ENCODE data around the gene ZNF692.
"Not testable (repeated sequence)": the region's sequence is repeated elsewhere in the genome, so short reads cannot be mapped to it uniquely, and the experiment has no call there.

Gene ZNF692

DNA sequence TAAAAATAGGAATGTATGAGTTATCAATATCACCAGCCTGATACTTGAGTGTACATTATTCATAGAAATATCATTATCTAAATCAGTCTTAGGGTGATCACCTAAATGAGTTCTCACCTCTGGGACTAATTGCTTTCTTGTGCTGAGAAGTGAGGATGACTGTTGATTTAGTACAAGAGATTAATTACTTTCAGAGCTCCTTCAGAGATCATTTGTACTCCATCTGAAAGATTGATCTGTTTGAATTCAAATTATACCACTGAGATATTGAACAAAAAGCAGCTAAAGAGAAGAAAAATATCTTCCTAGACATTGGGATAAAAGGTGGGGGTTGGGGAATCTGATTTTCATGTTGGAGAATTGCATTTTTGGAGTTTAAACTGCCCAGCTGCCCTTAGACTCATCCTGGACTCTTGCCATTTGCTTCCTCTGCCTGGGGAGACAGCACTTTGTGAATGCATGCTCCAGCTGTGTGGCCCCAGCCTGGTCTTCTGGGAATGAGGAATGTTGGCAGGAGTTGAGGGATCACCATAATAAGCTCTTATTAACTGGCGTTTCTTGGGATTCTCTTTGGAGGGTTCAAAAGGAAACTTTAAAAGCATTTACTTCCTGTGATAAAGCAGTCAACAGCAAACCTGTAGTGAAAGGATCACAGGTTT, 27.5 kb upstream of the ZNF692 start:
- Histone ChIP-seq H3K4me1 (ENCODE audit: control insufficient read depth, low read length) (peaks cover 36% of the 10 kb centered on the region), H3K9me3 (ENCODE audit: control insufficient read depth, insufficient read depth, low read length) (no peaks in the 10 kb centered on the region), H3F3A (ENCODE audit: control insufficient read depth, insufficient read depth) (peaks cover 13% of the 10 kb centered on the region), H3K4me2 (ENCODE audit: low read length) (peak overlapping the region; percentile 67), H4K20me1 (ENCODE audit: control insufficient read depth, insufficient read depth, low read depth, low read length) (no peaks in the 10 kb centered on the region), H3K79me2 (ENCODE audit: control insufficient read depth, low read length) (no peaks in the 10 kb centered on the region), H3K9me2 (replicated peaks; ENCODE audit: control insufficient read depth, low read length) (no peaks in the 10 kb centered on the region), H3K27me3 (ENCODE audit: control insufficient read depth, low read length) (no peaks in the 10 kb centered on the region), H3K4me3 (ENCODE audit: low read length) (peak overlapping the region; percentile 55), H3K27ac (ENCODE audit: low read depth, low read length) (peak overlapping the region; percentile 83), H3K36me3 (ENCODE audit: control insufficient read depth, low read length) (no peaks in the 10 kb centered on the region)
- no peak for TF ChIP-seq EZH2phosphoT487 (IDR thresholded peaks at IDR 0.05; ENCODE audit: borderline replicate concordance, low read length)
- TF ChIP-seq, protein P1, sequence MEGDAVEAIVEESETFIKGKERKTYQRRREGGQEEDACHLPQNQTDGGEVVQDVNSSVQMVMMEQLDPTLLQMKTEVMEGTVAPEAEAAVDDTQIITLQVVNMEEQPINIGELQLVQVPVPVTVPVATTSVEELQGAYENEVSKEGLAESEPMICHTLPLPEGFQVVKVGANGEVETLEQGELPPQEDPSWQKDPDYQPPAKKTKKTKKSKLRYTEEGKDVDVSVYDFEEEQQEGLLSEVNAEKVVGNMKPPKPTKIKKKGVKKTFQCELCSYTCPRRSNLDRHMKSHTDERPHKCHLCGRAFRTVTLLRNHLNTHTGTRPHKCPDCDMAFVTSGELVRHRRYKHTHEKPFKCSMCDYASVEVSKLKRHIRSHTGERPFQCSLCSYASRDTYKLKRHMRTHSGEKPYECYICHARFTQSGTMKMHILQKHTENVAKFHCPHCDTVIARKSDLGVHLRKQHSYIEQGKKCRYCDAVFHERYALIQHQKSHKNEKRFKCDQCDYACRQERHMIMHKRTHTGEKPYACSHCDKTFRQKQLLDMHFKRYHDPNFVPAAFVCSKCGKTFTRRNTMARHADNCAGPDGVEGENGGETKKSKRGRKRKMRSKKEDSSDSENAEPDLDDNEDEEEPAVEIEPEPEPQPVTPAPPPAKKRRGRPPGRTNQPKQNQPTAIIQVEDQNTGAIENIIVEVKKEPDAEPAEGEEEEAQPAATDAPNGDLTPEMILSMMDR (IDR thresholded peaks at IDR 0.05; ENCODE audit: low read depth, low read length, poor library complexity, severe bottlenecking): no peak

DNA sequence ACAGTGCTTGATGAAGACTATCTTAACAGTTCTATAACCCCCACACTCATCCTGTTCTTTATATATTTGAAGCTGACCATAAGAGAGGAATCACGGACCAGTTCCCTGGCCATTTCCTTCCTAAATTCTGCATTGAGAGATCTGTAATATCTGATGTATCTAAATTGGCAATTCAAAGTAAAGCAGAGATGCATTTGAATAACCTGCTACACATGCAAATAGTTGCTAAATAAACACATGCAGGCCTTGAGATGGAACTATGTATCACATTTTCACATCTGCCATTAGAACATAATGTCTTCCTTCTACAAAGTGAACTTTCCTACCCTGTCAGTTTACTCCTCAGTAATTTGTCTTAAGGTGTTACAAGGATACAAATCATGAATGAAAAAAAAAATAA, 26.8 kb upstream of the ZNF692 start:
- Histone ChIP-seq H3K27ac (ENCODE audit: low read depth, low read length) (peak overlapping the region; percentile 83), H3K4me3 (ENCODE audit: low read length) (peak overlapping the region; percentile 55), H3K79me2 (ENCODE audit: control insufficient read depth, low read length) (no peaks in the 10 kb centered on the region), H3K4me1 (ENCODE audit: control insufficient read depth, low read length) (peaks cover 36% of the 10 kb centered on the region), H4K20me1 (ENCODE audit: control insufficient read depth, insufficient read depth, low read depth, low read length) (no peaks in the 10 kb centered on the region), H3F3A (ENCODE audit: control insufficient read depth, insufficient read depth) (peaks cover 13% of the 10 kb centered on the region), H3K9me2 (replicated peaks; ENCODE audit: control insufficient read depth, low read length) (no peaks in the 10 kb centered on the region), H3K4me2 (ENCODE audit: low read length) (peak overlapping the region; percentile 67), H3K9me3 (ENCODE audit: control insufficient read depth, insufficient read depth, low read length) (no peaks in the 10 kb centered on the region), H3K36me3 (ENCODE audit: control insufficient read depth, low read length) (no peaks in the 10 kb centered on the region), H3K27me3 (ENCODE audit: control insufficient read depth, low read length) (no peaks in the 10 kb centered on the region)
- TF ChIP-seq, protein P1 (IDR thresholded peaks at IDR 0.05; ENCODE audit: low read depth, low read length, poor library complexity, severe bottlenecking): no peak
- TF ChIP-seq EZH2phosphoT487 (IDR thresholded peaks at IDR 0.05; ENCODE audit: borderline replicate concordance, low read length): no peak

DNA sequence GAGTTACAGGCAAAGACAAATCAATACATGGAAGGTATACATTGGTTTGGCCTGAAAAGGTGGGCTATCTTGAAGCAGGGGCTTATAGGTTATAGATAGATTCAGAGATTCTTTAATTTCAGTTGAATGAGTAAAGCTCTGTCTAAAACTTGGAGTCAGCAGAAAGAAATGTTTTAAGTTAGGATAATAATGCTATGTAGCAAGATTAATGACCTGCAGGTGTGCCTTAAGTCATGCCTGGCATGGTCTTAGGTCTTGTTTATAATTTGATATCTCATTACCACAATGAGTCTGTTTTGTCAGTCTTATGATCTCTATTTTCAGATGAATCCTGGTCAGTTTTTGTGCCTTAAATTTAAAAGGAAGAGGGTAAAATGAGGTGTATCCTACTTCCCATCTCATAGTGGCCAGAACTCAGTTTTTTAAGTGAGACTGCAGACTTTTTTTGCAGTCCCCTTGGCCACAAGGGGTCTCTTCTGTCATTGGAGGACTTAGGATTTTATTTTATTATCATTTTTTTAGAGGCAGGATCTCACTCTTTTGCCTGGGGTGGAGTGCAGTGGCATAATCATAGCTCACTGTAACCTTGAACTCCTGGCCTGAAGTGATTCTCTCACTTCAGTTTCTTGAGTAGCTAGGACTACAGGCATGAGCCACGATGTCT, 25.9 kb upstream of the ZNF692 start:
- TF ChIP-seq, protein P1 (IDR thresholded peaks at IDR 0.05; ENCODE audit: low read depth, low read length, poor library complexity, severe bottlenecking): peak; percentile 46
- no peak for TF ChIP-seq EZH2phosphoT487 (IDR thresholded peaks at IDR 0.05; ENCODE audit: borderline replicate concordance, low read length)
- Histone ChIP-seq H3K9me3 (ENCODE audit: control insufficient read depth, insufficient read depth, low read length) (no peaks in the 10 kb centered on the region), H3K4me3 (ENCODE audit: low read length) (peak overlapping the region; percentile 55), H3K4me2 (ENCODE audit: low read length) (peak overlapping the region; percentile 67), H3K36me3 (ENCODE audit: control insufficient read depth, low read length) (no peaks in the 10 kb centered on the region), H3K9me2 (replicated peaks; ENCODE audit: control insufficient read depth, low read length) (no peaks in the 10 kb centered on the region), H4K20me1 (ENCODE audit: control insufficient read depth, insufficient read depth, low read depth, low read length) (no peaks in the 10 kb centered on the region), H3K27me3 (ENCODE audit: control insufficient read depth, low read length) (no peaks in the 10 kb centered on the region), H3K4me1 (ENCODE audit: control insufficient read depth, low read length) (peaks cover 36% of the 10 kb centered on the region), H3K79me2 (ENCODE audit: control insufficient read depth, low read length) (no peaks in the 10 kb centered on the region), H3F3A (ENCODE audit: control insufficient read depth, insufficient read depth) (peaks cover 13% of the 10 kb centered on the region), H3K27ac (ENCODE audit: low read depth, low read length) (peak overlapping the region; percentile 83)

GRCh38 chr1:248882427-248882826, 23.5 kb upstream of the ZNF692 start:
- not testable (repeated sequence) for H3K27me3 ChIP-seq (ENCODE audit: control insufficient read depth, low read length); H3K9me3 ChIP-seq (ENCODE audit: control insufficient read depth, insufficient read depth, low read length); H3K4me3 ChIP-seq (ENCODE audit: low read length); H3K9me2 ChIP-seq (replicated peaks; ENCODE audit: control insufficient read depth, low read length); H4K20me1 ChIP-seq (ENCODE audit: control insufficient read depth, insufficient read depth, low read depth, low read length); H3K36me3 ChIP-seq (ENCODE audit: control insufficient read depth, low read length); H3K27ac ChIP-seq (ENCODE audit: low read depth, low read length); H3K79me2 ChIP-seq (ENCODE audit: control insufficient read depth, low read length); H3K4me2 ChIP-seq (ENCODE audit: low read length)
- Histone ChIP-seq H3K4me1 (ENCODE audit: control insufficient read depth, low read length) (peaks cover 34% of the 10 kb centered on the region), H3F3A (ENCODE audit: control insufficient read depth, insufficient read depth) (peaks cover 13% of the 10 kb centered on the region)

Data from DOHH2 (cell line).